Kidney epithelial cell (primary cell): ENCODE data around the gene IGSF5. TPM values are rescaled to one million over a fixed set of nuclear protein-coding genes. Genes with fewer than 3 reads are reported as not detected.

ENCODE experiments used
- DNase-seq: peaks from one replicate; pipeline ENCODE4 v3.0.0-alpha.2; 2010; ENCODE audit warnings: low read depth
- H3K27me3 ChIP-seq: 2 replicates; pipeline ENCODE4 v1.6.0; 2011; ENCODE audit warnings: low read length; ENCODE audit not compliant: control insufficient read depth, insufficient read depth
- H3K36me3 ChIP-seq: 2 replicates; pipeline ENCODE4 v1.5.1; 2011; ENCODE audit warnings: low read length; ENCODE audit not compliant: control insufficient read depth, insufficient read depth
- H3K4me3 ChIP-seq: 2 replicates; pipeline ENCODE4 v1.5.1; 2011; ENCODE audit warnings: low read depth, mild to moderate bottlenecking, control low read depth, low read length
- total RNA-seq: library from RNA; depleted of rRNA; stranded (reverse); fragments of >200 nt; gene quantifications from 2 replicates; pipeline ENCODE4 v1.2.3, GENCODE V29; 2015
- TF ChIP-seq, protein P1 (sequence below): IDR thresholded peaks from 2 replicates; pipeline ENCODE4 v1.5.1; 2011; ENCODE audit warnings: mild to moderate bottlenecking, moderate library complexity, low read length, control low read depth, inconsistent platforms; ENCODE audit not compliant: insufficient read depth, poor library complexity, severe bottlenecking

IGSF5 gene
- total RNA-seq, 1 donor from 2014 or later, result 0.17 TPM

DNA sequence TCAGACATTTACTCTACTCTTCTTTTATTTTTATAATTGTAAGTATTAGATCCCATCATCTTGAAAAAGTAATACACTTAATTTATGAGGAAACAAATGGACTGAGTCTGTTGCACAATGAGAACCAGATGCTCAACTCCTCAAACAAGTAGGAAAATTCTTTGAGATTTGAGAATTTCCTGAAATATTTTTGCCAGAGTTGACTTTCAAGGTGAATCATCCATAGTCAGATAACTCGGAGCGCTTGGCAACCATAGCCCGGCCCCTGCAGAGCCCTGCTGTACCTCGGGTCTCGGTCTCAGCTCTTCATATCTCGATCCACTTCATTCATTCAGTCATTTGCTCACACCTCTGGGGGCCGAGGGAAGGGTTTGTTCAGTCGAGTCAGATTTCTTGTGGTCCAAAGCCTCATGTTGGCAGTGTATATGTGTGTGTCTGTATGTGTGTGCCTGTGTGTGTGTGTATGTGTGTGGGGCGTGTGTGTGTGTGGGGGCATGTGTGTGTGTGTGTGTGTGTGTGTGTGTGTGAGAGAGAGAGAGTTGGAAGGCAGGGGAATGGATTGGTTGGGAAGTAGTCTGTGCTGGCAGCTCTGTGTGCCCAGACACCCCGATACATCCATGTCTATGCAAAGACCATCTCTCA lies 104.2 kb downstream of the IGSF5 start:
- TF ChIP-seq, protein P1, sequence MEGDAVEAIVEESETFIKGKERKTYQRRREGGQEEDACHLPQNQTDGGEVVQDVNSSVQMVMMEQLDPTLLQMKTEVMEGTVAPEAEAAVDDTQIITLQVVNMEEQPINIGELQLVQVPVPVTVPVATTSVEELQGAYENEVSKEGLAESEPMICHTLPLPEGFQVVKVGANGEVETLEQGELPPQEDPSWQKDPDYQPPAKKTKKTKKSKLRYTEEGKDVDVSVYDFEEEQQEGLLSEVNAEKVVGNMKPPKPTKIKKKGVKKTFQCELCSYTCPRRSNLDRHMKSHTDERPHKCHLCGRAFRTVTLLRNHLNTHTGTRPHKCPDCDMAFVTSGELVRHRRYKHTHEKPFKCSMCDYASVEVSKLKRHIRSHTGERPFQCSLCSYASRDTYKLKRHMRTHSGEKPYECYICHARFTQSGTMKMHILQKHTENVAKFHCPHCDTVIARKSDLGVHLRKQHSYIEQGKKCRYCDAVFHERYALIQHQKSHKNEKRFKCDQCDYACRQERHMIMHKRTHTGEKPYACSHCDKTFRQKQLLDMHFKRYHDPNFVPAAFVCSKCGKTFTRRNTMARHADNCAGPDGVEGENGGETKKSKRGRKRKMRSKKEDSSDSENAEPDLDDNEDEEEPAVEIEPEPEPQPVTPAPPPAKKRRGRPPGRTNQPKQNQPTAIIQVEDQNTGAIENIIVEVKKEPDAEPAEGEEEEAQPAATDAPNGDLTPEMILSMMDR, result no peak
- no peaks in the 10 kb centered on the region for H3K27me3 ChIP-seq
- DNase-seq, result no peak
- no peak overlapping the region for H3K4me3 ChIP-seq
- H3K36me3 ChIP-seq, result no peaks in the 10 kb centered on the region

DNA sequence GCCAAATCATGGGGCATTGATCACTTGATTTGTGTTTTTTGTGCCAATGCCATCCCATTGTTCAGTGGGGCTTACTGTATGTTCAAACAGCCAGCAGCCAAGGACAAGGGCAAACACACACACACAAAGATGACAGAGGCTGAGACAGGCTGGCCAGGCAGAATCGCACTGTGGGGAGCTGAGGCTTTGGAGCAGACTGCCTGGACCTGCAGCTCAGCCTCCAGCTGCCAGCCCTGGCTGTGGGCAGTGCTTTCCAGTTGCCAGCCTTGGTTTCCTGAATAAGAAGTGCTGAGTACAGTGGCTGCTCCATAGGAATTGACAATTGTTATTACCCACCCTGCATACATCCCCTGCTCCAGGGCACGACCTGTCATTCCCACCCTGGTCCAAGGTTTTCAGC lies 105.3 kb downstream of the IGSF5 start:
- H3K36me3 ChIP-seq, result no peaks in the 10 kb centered on the region
- no peaks in the 10 kb centered on the region for H3K27me3 ChIP-seq
- DNase-seq, result no peak
- H3K4me3 ChIP-seq, result no peak overlapping the region
- TF ChIP-seq, protein P1, result no peak

DNA sequence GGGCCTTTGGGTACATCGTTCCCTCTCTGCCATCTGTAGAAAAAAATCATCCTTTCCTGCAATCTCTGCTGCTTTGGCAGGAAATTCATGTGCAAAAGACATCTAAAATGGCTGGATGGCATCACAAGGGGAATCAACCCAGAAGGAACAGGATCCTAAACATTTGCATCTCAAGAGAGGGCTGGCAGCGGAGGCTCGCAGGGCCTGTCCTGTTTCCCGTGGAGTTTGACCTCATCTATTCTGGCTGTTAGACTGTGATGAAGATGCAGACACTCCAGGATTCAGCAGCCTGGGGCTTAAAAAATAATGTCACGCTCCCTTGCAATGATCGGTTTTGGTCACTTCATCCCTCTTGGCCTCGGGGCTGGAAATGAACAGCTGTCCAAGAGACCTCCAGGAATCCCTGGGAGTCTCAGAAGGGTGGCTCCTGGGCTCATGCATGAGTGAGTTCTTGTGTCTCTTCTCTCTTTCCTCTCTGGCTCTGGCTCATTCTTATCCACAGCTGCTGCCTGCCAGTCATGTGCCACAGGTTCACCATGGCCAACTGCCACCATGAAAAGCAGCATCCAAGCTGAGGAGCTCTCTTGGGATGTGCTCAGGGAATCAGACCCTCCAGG lies 106.1 kb downstream of the IGSF5 start:
- Histone ChIP-seq H3K4me3 (no peak overlapping the region), H3K27me3 (no peaks in the 10 kb centered on the region), H3K36me3 (no peaks in the 10 kb centered on the region)
- TF ChIP-seq, protein P1, result no peak
- DNase-seq, result no peak

Other genes with a start within 250 kb of the IGSF5 start
- 4.3 and 5.8 TPM in 2 replicates for gene B3GALT5, start 132.2 kb upstream of the IGSF5 start, total RNA-seq
- 1.2 TPM in 1 of 2 replicates, not detected in the other for gene PCP4, start 122.3 kb downstream of the IGSF5 start, total RNA-seq